A549 treated with RU486 at 1 μM for 4 hours (cell line): ENCODE measurements around the gene RPP30. TPM values are rescaled to one million over a fixed set of nuclear protein-coding genes. Genes with fewer than 3 reads are reported as not detected.

ENCODE experiments used
- total RNA-seq: library from RNA; stranded (reverse); fragments of 200-300 nt; extraction: Qiagen RNA extraction; gene quantifications from 5 replicates; pipeline ENCODE4 v1.2.3, GENCODE V29; 2022; ENCODE audit warnings: low read depth

RPP30 gene
- total RNA-seq: 45.3 to 53.0 TPM (median 50.1 TPM) in 5 replicates

GRCh38 chr10:90871766-90872647, at the start of gene RPP30:
Gene RPP30 (plus strand): TSS chr10:90871974. CDS start chr10:90871987, 13 bp downstream.

GRCh38 chr10:90857635-90858460, 13.9 kb upstream of the RPP30 start, which contains the start of gene HTR7:
Gene HTR7 (minus strand): TSS chr10:90858039. CDS start chr10:90857671, 368 bp downstream.

GRCh38 chr10:90920986-90921666, 49.4 kb downstream of the RPP30 start, which contains the start of gene ANKRD1:
Gene ANKRD1 (minus strand): TSS chr10:90921087. CDS start chr10:90921027, 60 bp downstream.

Other genes starting within 250 kb of the RPP30 start
- 0.07 to 0.13 TPM (median 0.09 TPM) in 5 replicates for gene HTR7, start 13.9 kb upstream of the RPP30 start, total RNA-seq
- gene ANKRD1, start 49.1 kb downstream of the RPP30 start, total RNA-seq: 5.3 to 8.7 TPM (median 7.9 TPM) in 5 replicates